ENCODE data around the gene FBXO45.
"Not testable (repeated sequence)": the region's sequence is repeated elsewhere in the genome, so short reads cannot be mapped to it uniquely, and the experiment has no call there.

The FBXO45 gene, protein sequence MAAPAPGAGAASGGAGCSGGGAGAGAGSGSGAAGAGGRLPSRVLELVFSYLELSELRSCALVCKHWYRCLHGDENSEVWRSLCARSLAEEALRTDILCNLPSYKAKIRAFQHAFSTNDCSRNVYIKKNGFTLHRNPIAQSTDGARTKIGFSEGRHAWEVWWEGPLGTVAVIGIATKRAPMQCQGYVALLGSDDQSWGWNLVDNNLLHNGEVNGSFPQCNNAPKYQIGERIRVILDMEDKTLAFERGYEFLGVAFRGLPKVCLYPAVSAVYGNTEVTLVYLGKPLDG

DNA sequence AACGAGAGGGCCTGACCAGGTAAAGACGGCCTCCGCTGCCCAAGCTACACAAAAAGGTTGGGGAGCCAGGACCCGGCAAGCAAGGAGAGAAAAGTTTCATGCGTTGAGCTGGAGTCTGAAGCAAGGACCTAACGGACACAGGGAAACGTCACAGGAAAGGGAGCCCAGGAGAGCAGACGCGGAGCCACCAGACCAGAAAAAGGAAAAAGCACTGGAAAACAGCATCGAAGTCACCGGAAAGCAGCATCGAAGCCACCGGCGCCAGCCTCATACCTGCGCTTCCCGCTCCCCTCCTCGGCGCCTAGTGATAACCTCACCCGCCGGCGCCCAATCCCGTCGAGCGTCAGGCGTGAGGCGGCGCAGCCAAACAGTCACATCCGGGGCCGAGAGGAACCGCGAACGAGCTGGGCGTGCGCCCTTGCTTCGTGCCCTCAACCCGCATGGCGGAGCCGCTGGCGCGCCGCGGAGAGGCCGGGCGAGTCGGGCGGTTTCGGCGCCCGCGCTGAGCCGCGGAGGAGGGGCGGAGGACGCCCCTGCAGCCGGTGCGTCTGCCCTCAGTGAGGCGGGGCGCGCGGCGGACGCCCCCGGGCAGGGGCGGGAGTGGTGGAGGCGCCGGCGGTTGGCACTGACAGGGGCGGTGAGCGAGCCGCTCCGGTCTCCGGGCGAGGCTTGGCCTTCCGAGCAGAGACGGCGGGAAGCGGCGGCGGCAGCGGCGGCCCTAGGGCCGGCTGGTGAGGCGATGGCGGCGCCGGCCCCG, at the start of gene FBXO45, which contains the start of gene WDR53:
Gene FBXO45, plus strand, starts transcription at position 415 of the 757 bp plus-strand sequence. Its CDS starts 325 bp downstream, at position 740.
Gene WDR53, minus strand, starts transcription at position 309 of the 757 bp plus-strand sequence. CDS start 7,079 bp downstream, outside the sequence.
- DNase-seq = peak; percentile 97

DNA sequence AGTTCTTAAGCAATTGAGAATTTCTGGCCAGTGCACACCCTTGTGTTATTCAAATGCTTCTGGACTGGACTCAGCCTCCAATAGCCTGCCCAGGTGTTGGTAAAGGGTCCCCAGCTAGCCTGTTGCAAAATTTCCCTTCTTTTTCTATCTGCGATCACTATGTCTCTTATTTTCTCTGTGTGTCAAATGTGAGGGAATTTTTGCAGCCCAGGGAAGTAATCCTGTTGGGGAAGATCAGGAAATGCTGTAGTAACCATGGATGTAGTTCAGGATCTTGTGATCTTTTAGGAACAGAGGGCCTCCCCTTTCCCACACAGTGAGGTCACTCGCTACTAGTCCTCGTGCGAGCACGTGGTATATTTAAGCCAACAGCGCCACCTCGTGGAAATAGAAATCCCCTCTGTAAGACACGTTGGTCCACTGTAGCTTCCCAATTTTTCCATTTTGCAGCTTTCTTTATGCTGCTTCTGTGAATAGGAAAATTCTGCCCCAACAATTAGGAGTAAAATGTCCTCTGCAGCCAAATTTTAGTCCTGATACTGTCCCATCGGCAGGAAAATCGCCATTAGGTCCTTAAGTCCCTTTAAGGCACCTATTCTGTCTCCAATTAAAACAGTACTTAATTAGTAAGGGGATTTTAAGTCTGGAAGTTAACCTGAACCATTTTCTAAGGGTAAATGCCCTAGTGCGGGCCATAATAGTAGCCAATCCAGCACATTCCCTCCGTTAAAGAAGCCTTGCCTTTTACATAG, 49.3 kb upstream of the FBXO45 start:
- DNase-seq = peak; percentile 69

DNA sequence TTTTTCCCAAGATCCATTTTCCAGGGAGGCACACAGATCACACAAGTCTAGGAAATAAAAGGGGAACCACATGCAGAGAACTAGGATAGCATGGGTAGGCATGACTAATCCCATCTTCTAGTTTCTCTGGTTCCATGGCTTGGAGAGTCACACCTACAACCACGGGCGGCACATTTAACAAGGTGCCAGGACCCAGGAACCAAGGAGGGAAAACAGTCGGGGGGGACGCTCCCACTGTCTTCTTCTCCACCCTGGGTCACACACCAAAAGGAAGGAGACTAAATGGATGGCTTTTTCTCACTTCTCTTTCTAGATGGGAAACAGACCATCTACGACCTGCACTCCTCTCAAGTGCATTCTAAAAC, 48.8 kb upstream of the FBXO45 start:
- DNase-seq = no peak

DNA sequence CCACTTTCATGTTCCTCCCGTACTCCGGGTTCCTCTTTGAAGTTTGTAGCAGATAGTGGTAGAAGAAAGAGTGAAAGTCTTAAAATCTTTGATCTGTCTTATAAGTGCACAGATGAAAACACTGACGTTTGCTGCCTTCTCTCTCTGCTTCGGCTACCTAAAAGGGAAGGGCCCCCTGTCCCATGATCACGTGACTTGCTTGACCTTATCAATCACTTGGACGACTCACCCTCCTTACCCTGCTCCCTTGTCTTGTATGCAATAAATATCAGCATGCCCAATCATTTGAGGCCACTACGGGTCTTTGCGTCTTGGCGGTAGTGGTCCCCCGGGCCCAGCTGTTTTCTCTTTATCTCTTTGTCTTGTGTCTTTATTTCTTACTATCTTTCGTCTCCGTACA, 47.2 kb upstream of the FBXO45 start:
- not testable (repeated sequence) for DNase-seq

DNA sequence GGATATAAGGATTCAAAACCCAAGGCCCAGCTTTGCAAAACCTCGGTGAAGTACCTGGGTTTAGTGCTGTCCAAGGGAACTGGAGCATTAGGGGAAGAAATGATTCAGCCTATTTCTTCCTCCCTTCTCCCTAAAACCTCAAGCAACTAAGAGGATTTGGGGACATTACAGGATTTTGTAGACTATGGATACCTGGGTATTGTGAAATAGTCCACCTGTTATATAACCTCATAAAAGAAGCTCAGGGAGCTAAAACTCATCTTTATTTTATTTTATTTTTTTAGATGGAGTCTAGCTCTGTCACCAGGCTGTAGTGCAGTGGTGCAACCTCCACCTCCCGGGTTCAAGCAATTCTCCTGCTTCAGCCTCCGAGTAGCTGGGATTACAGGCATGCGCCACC, 44.6 kb upstream of the FBXO45 start:
- DNase-seq = no peak

DNA sequence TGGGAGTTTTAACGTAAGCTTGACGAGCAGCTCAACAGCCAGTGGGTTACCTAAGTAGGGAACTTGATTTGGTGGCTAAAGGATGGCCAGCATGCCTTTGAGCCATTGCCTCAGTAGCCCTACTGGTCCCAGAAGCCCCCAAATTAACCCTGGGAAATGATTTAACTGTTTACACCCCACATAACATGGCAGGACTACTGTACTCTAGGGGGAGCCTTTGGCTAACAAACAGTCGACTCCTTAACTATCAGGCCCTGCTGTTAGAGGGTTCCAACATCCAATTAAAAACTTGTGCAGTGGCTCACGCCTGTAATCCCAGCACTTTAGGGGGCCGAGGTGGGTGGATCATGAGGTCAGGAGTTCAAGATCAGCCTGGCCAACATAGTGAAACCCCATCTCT, 43.9 kb upstream of the FBXO45 start:
- no peak for DNase-seq

DNA sequence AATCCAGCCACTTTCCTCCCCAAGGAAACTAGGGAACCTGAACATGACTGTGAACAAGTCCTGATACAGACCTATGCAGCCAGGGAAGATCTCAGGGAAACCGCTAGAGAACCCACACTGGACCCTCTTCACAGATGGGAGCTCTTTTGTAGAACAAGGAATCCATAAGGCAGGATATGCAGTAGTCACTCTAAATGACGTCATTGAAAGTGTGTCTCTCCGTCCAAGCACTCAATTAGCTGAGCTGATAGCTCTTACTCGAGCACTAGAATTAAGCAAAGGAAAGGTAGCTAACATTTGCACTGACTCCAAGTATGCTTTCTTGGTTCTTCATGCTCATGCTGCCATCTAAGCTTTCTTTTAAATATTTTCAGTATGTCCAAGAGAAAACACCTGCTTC, 43.3 kb upstream of the FBXO45 start:
- DNase-seq = no peak

DNA sequence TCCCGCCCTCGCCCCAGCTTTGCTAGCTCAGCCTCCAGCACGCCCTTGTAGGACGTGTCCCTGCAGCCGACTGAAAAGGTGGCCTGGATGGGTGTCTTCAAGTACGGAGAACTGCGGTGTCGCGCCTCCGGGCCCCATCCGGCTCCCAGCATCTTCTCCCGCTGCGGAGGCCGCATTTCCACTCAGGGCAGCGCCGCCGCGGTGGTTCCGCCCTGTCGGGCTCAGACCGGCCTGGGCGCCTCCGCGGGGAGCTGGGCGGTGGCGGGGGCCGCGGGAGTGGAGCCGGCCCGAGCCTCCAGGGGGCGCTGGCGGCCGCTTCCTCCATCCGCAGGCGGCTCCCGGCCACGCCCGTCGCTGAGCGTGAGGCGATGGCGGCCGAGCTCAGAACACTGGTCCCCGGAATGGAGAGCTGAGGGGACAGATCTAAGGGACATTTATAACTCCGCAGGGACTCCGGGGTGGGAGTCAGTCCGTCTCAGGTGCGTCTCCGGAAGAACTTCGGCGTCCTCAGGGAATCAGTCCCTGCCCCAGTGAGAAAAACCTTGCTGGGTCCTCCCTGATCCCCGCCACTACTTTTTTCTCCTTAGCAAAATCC, 39.7 kb upstream of the FBXO45 start:
- peak; percentile 86 for DNase-seq

DNA sequence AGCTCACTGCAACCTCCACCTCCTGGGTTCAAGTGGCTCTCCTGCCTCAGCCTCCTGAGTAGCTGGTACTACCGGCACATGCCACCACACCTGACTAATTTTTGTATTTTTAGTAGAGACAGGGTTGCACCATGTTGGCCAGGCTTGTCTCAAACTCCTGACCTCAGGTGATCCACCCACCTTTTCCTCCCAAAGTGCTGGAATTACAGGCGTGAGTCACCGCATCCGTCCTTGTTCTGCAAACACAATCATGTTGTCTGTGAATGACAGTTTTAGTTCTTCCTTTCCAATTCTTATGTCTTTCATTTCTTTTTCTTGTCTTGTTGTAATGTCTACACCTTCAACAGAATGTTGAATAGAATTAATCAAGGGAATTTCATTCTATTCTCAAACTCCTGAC, 37.0 kb upstream of the FBXO45 start:
- DNase-seq = no peak

DNA sequence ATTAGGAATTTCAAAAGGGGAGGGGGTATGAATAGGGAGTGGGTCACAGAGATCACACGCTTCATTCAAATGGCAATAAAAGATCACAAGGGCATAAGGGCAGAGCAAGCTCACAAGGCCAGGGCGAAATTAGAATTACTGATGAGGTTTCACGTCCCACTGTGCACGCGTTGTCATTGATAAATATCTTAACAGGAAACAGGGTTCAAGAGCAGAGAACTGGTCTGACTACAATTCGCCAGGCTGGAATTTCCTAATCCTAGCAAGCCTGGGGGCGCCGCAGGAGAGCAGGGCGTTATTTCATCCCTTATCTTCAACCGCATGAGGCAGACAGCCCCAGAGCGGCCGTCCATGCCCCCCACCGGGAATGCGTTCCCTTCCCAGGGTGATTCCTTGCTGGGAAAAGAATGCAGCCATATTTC, 35.2 kb upstream of the FBXO45 start:
- DNase-seq = no peak

DNA sequence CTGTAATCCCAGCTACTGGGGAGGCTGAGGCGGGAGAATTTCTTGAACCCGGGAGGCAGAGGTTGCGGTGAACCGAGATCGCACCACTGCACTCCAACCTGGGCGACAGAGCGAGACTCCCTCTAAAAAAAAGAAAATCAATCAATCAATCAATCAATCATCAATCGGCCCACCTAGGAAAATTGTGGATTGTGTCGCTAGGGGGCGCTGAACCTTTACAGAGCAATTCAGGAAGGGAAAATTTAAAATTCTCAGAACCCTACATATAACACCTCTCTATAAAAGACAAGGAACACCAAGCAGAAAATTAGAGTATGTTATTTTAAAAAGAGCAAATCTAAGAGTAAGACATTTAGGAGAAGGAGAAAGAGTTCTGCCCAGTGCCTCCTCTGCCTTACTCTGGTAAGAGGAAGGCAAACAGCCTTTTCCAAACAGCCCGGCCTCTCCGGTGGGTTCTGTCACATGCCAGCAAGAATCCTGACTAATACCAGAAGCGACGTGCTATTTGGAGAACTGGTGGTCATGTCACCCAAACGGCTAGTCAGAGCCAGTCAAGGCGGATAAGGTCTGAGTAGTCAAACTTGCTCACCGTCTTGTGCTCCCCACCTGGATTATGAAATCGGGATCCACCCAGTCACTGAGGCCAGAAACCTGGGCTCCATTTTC, 31.0 kb upstream of the FBXO45 start:
- DNase-seq = peak; percentile 79

DNA sequence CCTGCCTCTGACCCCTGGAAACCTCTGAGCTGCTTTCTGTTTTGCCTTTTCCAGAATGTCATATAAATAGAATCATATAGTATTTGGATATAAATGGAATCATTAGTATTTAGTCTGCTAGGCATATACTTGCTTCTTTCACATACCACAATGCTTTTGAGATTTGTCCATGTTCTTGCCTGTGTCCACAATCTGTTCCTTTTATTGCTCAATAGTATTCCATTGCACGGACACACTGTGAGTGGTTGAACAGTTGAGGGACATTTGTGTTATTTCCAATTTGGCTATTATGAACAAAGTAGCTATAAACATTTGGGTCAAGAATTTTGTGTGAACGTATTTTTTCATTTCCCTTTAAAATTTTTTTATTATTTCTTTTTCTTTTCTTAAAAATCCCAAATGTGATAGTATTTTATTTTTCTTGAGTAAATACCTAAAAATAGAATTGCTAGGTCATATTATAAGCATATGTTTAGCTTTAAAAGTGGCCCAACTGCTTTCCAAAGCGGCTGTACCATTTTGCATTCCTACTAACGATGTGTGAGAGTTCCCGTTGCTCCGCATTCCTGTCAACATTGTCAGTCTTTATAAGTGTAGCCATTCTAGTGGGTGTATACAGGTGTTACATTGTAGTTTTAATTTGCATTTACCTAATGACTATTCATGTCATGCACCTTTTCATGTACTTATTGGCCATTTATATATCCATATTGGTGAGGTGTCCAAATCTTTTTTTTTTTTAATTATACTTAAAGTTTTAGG, 26.6 kb upstream of the FBXO45 start:
- DNase-seq = no peak

DNA sequence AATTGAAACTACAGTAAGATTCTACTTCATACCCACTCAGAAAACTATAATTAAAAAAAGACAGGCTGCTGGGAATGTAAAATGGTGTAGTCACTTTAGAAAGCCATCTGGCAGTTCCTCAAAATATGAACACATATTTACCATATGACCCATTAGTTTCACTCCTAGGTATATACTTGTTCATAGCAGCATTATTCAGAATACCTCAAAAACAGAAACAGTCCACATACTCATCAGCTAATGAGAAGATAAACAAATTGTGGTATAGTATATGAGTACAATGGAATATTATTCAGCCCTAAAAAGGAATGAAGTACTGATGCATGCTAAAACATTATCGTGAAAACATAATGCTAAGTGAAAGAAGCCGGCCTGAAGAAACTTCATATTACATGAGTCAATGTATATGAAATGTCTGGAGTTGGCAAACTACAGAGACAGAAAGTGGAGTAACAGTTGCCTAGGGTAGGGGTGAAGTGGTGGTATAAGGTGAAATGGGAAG, 23.9 kb upstream of the FBXO45 start:
- no peak for DNase-seq

DNA sequence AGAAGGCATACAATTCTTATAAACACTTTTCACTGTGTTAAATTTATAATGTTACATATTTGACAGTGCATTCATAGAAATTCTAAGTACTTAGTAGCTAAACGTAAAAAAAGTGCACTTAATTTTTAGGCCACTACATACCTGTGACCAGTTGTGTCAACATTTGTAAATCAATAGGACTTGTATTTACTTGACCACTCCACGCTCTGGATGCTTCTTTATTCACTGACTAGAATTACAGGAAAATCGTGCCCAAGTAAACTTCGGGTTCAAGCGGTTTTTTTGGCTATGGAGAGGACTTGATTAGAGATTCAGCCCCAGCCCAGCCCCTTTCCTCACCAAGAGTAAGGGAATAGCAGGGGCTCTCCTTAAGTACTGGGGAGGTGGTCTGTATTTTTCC, 21.9 kb upstream of the FBXO45 start:
- DNase-seq = no peak

DNA sequence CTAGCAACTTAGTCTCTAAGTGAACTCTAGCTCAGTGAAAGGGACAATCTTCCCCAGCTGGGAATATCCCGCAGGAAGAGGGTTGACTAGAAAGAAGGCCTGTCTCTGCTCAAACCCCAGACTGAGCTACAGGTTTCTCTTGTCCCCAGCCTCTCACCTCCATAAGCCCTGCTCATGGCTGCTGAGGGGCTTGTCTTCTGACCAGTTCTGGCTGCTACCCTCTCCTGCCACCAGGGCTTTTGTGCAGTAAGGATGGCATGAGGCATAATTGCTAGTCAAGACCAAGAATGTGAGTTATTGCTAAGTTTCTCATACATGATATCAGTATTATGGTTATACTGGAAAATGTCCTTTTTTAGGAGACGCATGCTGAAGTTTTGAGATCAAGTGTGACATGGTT, 21.4 kb upstream of the FBXO45 start:
- DNase-seq = no peak

DNA sequence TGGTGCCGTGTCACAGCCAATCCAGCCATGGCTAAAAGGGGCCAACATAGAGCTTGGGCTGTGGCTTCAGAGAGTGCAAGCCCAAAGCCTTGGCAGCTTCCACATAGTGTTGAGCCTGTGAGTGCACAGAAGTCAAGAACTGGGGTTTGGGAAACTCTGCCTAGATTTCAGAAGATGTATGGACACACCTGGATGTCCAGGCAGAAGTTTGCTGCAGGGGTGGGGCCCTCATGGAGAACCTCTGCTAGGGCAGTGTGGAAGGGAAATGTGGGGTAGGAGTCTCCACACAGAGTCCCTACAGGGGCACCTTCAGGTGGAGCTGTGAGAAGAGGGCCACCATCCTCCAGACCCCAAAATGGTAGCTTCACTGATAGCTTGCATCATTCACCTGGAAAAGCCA, 19.1 kb upstream of the FBXO45 start:
- not testable (repeated sequence) for DNase-seq

DNA sequence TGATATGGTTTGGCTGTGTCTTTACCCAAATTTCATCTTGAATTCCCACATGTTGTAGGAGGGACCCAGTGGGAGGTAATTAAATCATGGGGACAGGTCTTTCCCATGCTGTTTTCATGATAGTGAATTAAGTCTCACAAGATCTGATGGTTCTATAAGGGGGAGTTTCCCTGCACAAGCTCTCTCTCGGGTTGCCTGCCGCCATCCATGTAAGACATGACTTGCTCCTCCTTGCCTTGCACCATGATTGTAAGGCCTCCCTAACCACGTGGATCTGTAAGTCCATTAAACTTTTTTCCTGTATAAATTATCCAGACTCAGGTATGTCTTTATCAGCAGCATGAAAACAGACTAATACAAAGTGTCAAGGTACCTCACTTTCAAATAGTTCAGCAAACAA, 18.3 kb upstream of the FBXO45 start:
- DNase-seq = not testable (repeated sequence)

DNA sequence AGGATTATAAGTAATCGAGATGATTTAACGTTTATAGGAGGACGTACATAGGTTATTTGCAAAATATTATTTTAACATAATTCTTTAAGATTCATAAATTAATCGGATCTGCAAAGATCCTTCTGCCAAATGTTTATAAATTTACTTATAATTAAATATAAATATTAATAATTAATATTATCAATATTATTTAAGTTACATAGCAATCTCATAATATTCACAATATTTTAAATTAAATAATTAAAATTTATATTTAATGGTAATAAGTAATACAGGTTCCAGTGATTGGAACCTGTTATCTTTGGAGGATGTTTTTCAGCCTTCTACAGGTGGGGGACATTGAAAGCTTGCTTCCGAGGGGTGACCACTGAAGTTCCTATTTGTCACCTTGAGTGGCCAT, 16.2 kb upstream of the FBXO45 start:
- DNase-seq = no peak

DNA sequence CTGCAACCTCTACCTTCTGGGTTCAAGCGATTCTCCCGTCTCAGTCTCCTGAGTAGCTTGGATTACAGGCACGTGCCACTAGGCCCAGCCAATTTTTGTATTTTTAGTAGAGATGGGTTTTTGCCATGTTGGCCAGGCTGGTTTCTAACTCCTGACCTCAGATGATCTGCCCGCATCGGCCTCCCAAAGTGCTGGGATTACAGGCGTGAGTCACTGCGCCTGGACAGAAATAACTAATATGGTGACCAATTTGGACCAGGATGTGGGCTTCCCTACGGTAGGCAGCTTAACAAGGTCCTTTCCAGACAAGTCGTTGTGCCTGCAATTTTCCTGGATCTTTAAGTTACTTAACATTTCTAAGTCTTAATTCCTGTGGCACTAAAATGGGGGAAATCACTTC, 14.9 kb upstream of the FBXO45 start:
- no peak for DNase-seq

DNA sequence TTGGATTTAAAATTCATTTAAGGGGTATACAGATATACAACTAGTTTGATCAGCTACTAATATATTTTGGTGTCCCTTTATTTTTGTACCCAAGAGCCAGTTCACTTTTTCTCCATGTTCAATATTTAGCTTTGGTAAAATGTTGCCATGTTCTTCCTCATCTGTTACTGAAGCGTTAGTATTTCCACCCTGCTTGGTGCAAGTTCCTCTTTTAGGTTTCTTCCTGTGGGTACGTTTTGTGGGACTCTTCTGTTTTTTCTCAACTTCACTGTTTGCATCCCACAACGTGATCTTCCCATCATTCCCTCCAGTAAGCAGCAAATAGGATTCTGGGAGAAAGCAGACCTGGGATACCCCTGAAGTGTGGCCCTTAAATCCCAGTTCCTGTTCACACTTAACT, 14.3 kb upstream of the FBXO45 start:
- no peak for DNase-seq

DNA sequence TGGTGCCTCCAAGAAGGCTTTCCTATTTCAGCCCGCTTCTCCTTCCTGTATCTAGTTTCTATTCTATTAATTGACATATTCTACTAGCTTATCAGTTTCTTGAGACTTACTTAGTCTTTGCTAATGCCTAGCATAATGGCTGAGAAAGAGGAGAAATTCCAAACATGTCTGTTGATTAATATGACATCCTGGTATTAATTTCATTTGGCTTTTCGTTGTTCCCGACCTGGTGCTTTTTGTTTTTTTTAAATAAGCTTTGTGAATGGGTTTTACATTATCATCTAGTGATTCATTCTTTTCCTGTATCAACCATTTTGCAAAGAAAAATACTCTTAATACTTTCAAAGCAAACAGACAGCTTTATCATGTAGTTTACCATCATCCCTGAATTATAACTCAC, 13.2 kb upstream of the FBXO45 start:
- DNase-seq = no peak

DNA sequence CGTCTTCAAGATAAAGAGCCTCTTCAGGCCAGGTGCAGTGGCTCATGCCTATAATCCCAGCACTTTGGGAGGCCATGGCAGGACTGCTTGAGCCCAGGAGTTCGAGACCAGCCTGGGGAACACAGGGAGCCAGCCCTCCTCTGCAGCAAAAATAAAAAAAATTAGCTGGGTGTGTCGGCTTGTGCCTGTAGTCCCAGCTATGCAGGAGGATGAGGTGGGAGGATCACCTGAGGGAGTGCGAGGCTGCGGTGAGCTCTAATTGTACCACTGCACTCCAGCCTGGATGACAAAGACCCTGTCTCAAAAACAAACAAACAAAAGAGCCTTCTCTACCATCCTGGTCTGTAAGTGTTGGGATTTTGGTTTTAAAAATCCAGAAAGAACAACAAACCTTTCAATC, 11.2 kb upstream of the FBXO45 start:
- DNase-seq = no peak

Data from CD4-positive, alpha-beta T cell treated with Interleukin-6 for 4 hours (primary cell).